Upper lobe of left lung (tissue), 4 donors: ENCODE data around the gene PCGF1.

Experiments used
- CTCF ChIP-seq, 6 experiments: fragments of 450-650 bp in 4 of 6; fragments of 200-600 bp in 2 of 6; sonication (generic) in 2 of 6; IDR thresholded peaks; one replicate each; pipeline ENCODE4 v1.5.1; 2016 to 2019; ENCODE audit warnings: antibody characterized with exemption in 6 of 6
- POLR2A ChIP-seq, 4 donors: fragments of 450-650 bp; IDR thresholded peaks; one replicate each; pipeline ENCODE4 v1.5.1; 2016 to 2017; ENCODE audit warnings: antibody characterized with exemption in 4 of 4, mild to moderate bottlenecking in 2 of 4

DNA sequence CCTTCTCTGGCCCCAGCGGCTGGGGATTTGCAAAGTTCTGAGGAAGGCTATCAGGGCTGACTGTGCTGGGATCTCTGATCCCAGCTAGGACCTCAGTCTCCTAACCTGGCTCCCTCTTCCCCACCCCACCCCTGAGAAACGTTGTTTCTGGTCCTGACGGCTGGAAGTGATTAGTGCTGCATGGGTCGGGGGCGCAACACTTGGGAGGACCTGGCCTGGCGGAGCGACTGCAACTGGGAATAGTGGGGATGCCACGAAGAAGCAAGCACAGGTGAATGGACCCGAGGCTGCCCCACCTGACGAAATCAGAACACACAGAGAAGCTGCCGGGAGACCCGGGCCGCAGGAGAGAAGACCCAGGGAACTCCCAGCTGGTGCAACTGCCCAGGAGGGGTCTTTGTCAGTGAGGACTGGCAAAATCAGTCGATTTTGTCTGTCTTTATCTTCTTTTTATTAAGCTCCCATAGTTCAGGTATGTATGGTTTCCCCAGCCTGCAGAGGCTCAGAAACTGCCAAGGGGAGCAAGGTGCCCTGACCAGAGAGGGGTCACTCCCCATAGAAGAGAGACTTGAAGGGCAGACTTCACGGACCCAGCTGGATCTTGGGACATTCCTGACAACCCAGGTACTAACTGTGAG, 7.4 kb downstream of the PCGF1 start:
- TF ChIP-seq CTCF (IDR thresholded peaks at IDR 0.05), result no peak
- TF ChIP-seq POLR2A (IDR thresholded peaks at IDR 0.05), result no peak
